NCI-H1105 treated with DMSO at 0.1 percent for 48 hours (cell line): Measurements from ENCODE around the gene NTMT1.
"Not testable (repeated sequence)": the region's sequence is repeated elsewhere in the genome, so short reads cannot be mapped to it uniquely, and the experiment has no call there.

Experiments
- DNase-seq: peaks from one replicate; lab custom pipeline; 2025; lab: John Stamatoyannopoulos, UW

NTMT1 gene

GRCh38 chr9:129615407-129616285 lies 10.3 kb upstream of the NTMT1 start:
- DNase-seq = no peak

GRCh38 chr9:129617167-129617566 lies 8.8 kb upstream of the NTMT1 start:
- DNase-seq = no peak

- DNase-seq = peak; percentile 24
These were observed 5.9 kb upstream of the NTMT1 start for GRCh38 chr9:129619787-129620668.

- peak; percentile 71 for DNase-seq
These were observed 5.2 kb upstream of the NTMT1 start, which contains the start of gene C9orf50 for GRCh38 chr9:129620669-129621295. Gene C9orf50, minus strand, starts transcription at chr9:129621101. Its CDS starts 527 bp downstream, at chr9:129620574.

- no peak for DNase-seq
These were observed 2.6 kb upstream of the NTMT1 start for GRCh38 chr9:129623331-129623730.

GRCh38 chr9:129624168-129624759 lies 1.7 kb upstream of the NTMT1 start:
- DNase-seq = no peak

- no peak for DNase-seq
These were observed 1.0 kb upstream of the NTMT1 start for GRCh38 chr9:129624947-129625346.

GRCh38 chr9:129626625-129627284 lies 792 bp downstream of the NTMT1 start:
- no peak for DNase-seq

GRCh38 chr9:129627556-129628440 lies 1.8 kb downstream of the NTMT1 start:
- DNase-seq = no peak

- DNase-seq = no peak
These were observed 2.7 kb downstream of the NTMT1 start for GRCh38 chr9:129628709-129629108.

- no peak for DNase-seq
These were observed 3.4 kb downstream of the NTMT1 start for GRCh38 chr9:129629251-129629820.

GRCh38 chr9:129630967-129631673 lies 5.2 kb downstream of the NTMT1 start:
- DNase-seq = no peak

- no peak for DNase-seq
These were observed 5.7 kb downstream of the NTMT1 start for GRCh38 chr9:129631674-129632129.

GRCh38 chr9:129632460-129632859 lies 6.5 kb downstream of the NTMT1 start:
- no peak for DNase-seq

GRCh38 chr9:129633207-129633606 lies 7.2 kb downstream of the NTMT1 start:
- DNase-seq = no peak

- no peak for DNase-seq
These were observed 7.9 kb downstream of the NTMT1 start for GRCh38 chr9:129633848-129634247.

- no peak for DNase-seq
These were observed 9.4 kb downstream of the NTMT1 start for GRCh38 chr9:129635099-129636065.

GRCh38 chr9:129636343-129636742 lies 10.4 kb downstream of the NTMT1 start:
- DNase-seq = not testable (repeated sequence)
